GM21529 (cell line): ENCODE measurements around the gene XIAP.

Experiments
- ATAC-seq: cut with Tn5 transposase; IDR thresholded peaks from one replicate; pipeline ENCODE4 v1.9.1; 2021; ENCODE audit not compliant: unreplicated experiment

XIAP gene

DNA sequence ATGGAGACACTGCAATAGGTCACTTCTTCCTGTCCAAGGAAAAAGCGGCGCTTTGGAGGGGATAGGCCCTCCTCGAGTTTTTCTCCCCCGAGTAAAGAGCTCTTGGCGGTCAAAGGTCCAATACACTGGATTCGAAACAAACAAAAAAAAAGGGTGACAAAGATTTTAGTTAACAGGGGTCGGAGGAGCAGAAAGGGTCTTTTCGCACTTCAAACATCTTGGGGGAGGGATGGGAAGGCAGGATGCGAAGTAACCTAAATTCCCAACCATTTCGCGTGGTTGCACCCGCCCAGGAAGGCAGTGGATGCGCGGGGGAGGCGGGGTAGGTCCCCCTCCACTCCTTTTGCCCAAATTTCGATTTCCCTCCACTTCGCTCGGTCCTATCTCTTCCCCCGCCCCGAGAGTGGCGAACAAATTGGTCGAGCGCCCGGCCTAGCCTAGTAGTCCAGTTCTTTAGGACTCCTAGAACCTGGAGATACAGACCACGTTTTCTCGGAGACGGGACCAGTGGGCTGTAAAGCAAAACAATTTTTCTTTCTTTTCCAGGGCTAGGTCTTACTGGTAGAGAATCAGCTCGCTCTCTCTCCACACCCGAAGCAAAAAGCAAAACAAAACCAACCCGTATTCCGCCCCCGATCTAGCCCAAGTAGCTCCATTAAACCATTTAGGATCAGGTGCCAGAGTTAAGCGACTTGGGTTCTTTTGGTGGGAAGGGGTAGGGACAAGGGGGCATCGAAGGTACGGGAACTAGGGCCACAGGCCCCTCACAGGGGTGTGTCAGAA lies 99.6 kb downstream of the XIAP start:
- no peak for ATAC-seq

- no peak for ATAC-seq
Observed at GRCh38 chrX:123960956-123961267, 101.1 kb downstream of the XIAP start.

- ATAC-seq: no peak
Observed at GRCh38 chrX:123961268-123962005, 101.6 kb downstream of the XIAP start, which contains the start of gene STAG2. TSS of gene STAG2 (plus strand) at chrX:123961706. CDS start at chrX:124022628, 60,922 bp downstream.

- ATAC-seq: no peak
Observed at GRCh38 chrX:123962006-123962467, 102.2 kb downstream of the XIAP start.

GRCh38 chrX:123962794-123963373 lies 103.0 kb downstream of the XIAP start:
- ATAC-seq: peak; percentile 61
